SK-N-SH (cell line): ENCODE measurements around the gene NPM1. TPM values are rescaled to one million over a fixed set of nuclear protein-coding genes. Genes with fewer than 3 reads are reported as not detected.

Experiments used
- CTCF ChIA-PET: fragments of 300-600, 350-600 bp; formaldehyde crosslinking; extraction: SDS; loops from one replicate; lab custom pipeline; 2021; lab: Yijun Ruan, JAX
- POLR2A ChIA-PET: fragments of 350-600 bp; sonication (Branson Sonifier 250); formaldehyde crosslinking; extraction: SDS; loops from one replicate; lab custom pipeline; 2020; ENCODE audit warnings: antibody characterized with exemption, inconsistent platforms; lab: Yijun Ruan, JAX
- DNase-seq: peaks from one replicate; pipeline ENCODE4 v3.0.0; 2012
- H2AFZ ChIP-seq: fragments of 200-600 bp; sonication (generic); 2 replicates; pipeline ENCODE4 v1.8.1; 2016; ENCODE audit warnings: antibody characterized with exemption, mild to moderate bottlenecking, low read depth
- H3F3A ChIP-seq: fragments of 200-600 bp; sonication (generic); replicated peaks from 2 replicates; pipeline ENCODE3; 2016; ENCODE audit warnings: antibody characterized with exemption, mild to moderate bottlenecking; ENCODE audit not compliant: insufficient read depth
- H3K27ac ChIP-seq, 2 experiments: fragments of 200-500 bp in 1 of 2; fragments of 200-600 bp in 1 of 2; sonication (Bioruptor generic) in 1 of 2; sonication (generic), shearing (Covaris generic) in 1 of 2; 2 replicates each; pipeline versions ENCODE4 v1.5.1 to v1.6.1; 2014 to 2016; ENCODE audit warnings: low read depth in 2 of 2, inconsistent platforms in 1 of 2, low read length in 1 of 2, mild to moderate bottlenecking in 1 of 2, mixed read lengths in 1 of 2
- H3K27me3 ChIP-seq: fragments of 200-600 bp; sonication (generic), shearing (Covaris generic); 2 replicates; pipeline ENCODE4 v1.6.1; 2016; ENCODE audit warnings: mixed run types; ENCODE audit not compliant: insufficient read depth
- H3K36me3 ChIP-seq, 2 experiments: fragments of 200-500 bp in 1 of 2; fragments of 200-600 bp in 1 of 2; sonication (Bioruptor generic) in 1 of 2; sonication (generic) in 1 of 2; replicated peaks in 1 of 2; 2 replicates each; pipeline versions ENCODE3 to v1.5.1; 2014 to 2016; ENCODE audit warnings: low read length in 1 of 2, mild to moderate bottlenecking in 1 of 2; ENCODE audit not compliant: insufficient read depth in 2 of 2, control insufficient read depth in 1 of 2
- H3K4me1 ChIP-seq, 2 experiments: fragments of 200-500 bp in 1 of 2; fragments of 200-600 bp in 1 of 2; sonication (Bioruptor generic) in 1 of 2; sonication (generic), shearing (Covaris generic) in 1 of 2; 2 replicates each; pipeline versions ENCODE4 v1.5.1 to v1.6.1; 2014 to 2016; ENCODE audit warnings: low read depth in 1 of 2, low read length in 1 of 2, mixed run types in 1 of 2; ENCODE audit not compliant: insufficient read depth in 2 of 2, control insufficient read depth in 1 of 2
- H3K4me2 ChIP-seq: fragments of 200-600 bp; sonication (generic), shearing (Covaris generic); 2 replicates; pipeline ENCODE4 v1.6.1; 2017; ENCODE audit warnings: mixed run types
- H3K4me3 ChIP-seq, 2 experiments: fragments of 200-500 bp in 1 of 2; fragments of 200-600 bp in 1 of 2; sonication (Bioruptor generic) in 1 of 2; sonication (generic), shearing (Covaris generic) in 1 of 2; 2 replicates each; pipeline versions ENCODE4 v1.5.1 to v1.8.1; 2014 to 2016; ENCODE audit warnings: low read depth in 2 of 2, inconsistent platforms in 1 of 2, low read length in 1 of 2, mild to moderate bottlenecking in 1 of 2, mixed read lengths in 1 of 2, moderate library complexity in 1 of 2
- H3K79me2 ChIP-seq: fragments of 200-600 bp; sonication (generic); 2 replicates; pipeline ENCODE4 v1.8.1; 2017; ENCODE audit warnings: mild to moderate bottlenecking; ENCODE audit not compliant: insufficient read depth
- H3K9ac ChIP-seq: fragments of 200-600 bp; sonication (generic); 2 replicates; pipeline ENCODE4 v1.6.1; 2017; ENCODE audit warnings: mixed run types
- H3K9me2 ChIP-seq: fragments of 200-600 bp; sonication (generic); 2 replicates; pipeline ENCODE4 v1.6.1; 2017; ENCODE audit warnings: mixed run types
- H3K9me3 ChIP-seq: fragments of 200-600 bp; sonication (generic); 2 replicates; pipeline ENCODE4 v1.6.1; 2017; ENCODE audit warnings: mixed run types, mild to moderate bottlenecking, moderate library complexity
- H4K20me1 ChIP-seq: fragments of 200-600 bp; sonication (generic); 2 replicates; pipeline ENCODE4 v1.6.1; 2017; ENCODE audit warnings: mild to moderate bottlenecking, mixed run types; ENCODE audit not compliant: insufficient read depth
- ELF1 ChIP-seq: IDR thresholded peaks from 2 replicates; pipeline ENCODE4 v1.4.0; 2012
- FOSL2 ChIP-seq: IDR thresholded peaks from 2 replicates; pipeline ENCODE4 v1.4.0; 2012; ENCODE audit warnings: low read depth, mild to moderate bottlenecking, moderate library complexity, borderline replicate concordance
- GATA2 ChIP-seq: sonication (generic); formaldehyde crosslinking; IDR thresholded peaks from 2 replicates; pipeline ENCODE4 v1.5.0; 2020; ENCODE audit warnings: mild to moderate bottlenecking, missing genetic modification reagents
- MAX ChIP-seq: IDR thresholded peaks from 2 replicates; pipeline ENCODE4 v1.4.0; 2012; ENCODE audit warnings: low read depth
- PBX3 ChIP-seq: IDR thresholded peaks from 2 replicates; pipeline ENCODE4; 2012
- RXRA ChIP-seq: IDR thresholded peaks from 2 replicates; pipeline ENCODE4 v1.4.0; 2012; ENCODE audit warnings: low read depth, mild to moderate bottlenecking, borderline replicate concordance
- SIN3A ChIP-seq: IDR thresholded peaks from 2 replicates; pipeline ENCODE4 v1.6.1; 2012; ENCODE audit warnings: low read depth, mild to moderate bottlenecking, low read length, moderate library complexity, borderline replicate concordance
- SMC3 ChIP-seq: IDR thresholded peaks from 2 replicates; pipeline ENCODE4 v1.6.1; 2012; ENCODE audit warnings: low read depth, low read length, improper control_type of control experiment
- ZBTB33 ChIP-seq: IDR thresholded peaks from 2 replicates; pipeline ENCODE4 v1.4.0; 2012; ENCODE audit warnings: low read depth, borderline replicate concordance
- WGBS: methylation state at CpG from one replicate; pipeline ENCODE4 v1.1.6; 2017; ENCODE audit warnings: low lambda C conversion rate; 5-methylcytosine and 5-hydroxymethylcytosine counted together
- polyA plus RNA-seq, 3 experiments: library from polyadenylated mRNA; depleted of rRNA; stranded (reverse); fragments of >200 nt; gene quantifications; 2 replicates each; pipeline ENCODE4 v1.2.3, GENCODE V29; 2012

The NPM1 gene
- polyA plus RNA-seq, 1 of the 3 experiments (the other 2 are of a cell fraction), result 4,764 TPM

- TF ChIP-seq MAX, result no peak
- no peak for TF ChIP-seq ZBTB33
- TF ChIP-seq SMC3, result peak; percentile 86
- no peak for TF ChIP-seq PBX3
- no peak for TF ChIP-seq ELF1
- TF ChIP-seq GATA2 (CRISPR knock-in tag), result no peak
- no peak for TF ChIP-seq FOSL2
- TF ChIP-seq SIN3A, result peak; percentile 64; the same call in 1 of the 2 replicates
These were observed 30.8 kb downstream of the NPM1 start (continued) for GRCh38 chr5:171418316-171418981.

- Histone ChIP-seq H3K4me3 (peak within 1 kb of the TSS; percentile 47 to 58), H2AFZ (no peak within 1 kb of the TSS), H3K4me1 (peaks cover 0 to 32% of the 10 kb centered on the region in 2 experiments; a peak in 1 of 4 replicates), H4K20me1 (peaks cover 65% of the 10 kb centered on the region), H3K79me2 (no peaks in the 10 kb centered on the region), H3K9me3 (no peaks in the 10 kb centered on the region), H3F3A (peaks cover 41% of the 10 kb centered on the region), H3K27me3 (no peaks in the 10 kb centered on the region), H3K9me2 (no peaks in the 10 kb centered on the region), H3K4me2 (peak within 1 kb of the TSS; percentile 82), H3K9ac (no peak within 1 kb of the TSS), H3K36me3 (peaks cover 4 to 11% of the 10 kb centered on the region in 2 experiments), H3K27ac (no peak within 1 kb of the TSS)
- ChIA-PET POLR2A (no interaction called here), CTCF (interaction anchor here (0.6 to 5.4 kb wide), 73 partner anchors 9 to 677 kb away, joined by 3 to 122 read pairs (median 4); partner anchors contain the start of gene FBXW11)
- peak; percentile 74 for DNase-seq
- 0% methylated on average over 9 of the region's 74 CpGs for WGBS
- no peak for TF ChIP-seq RXRA
These were observed 31.5 kb downstream of the NPM1 start, which contains the start of gene FGF18 for GRCh38 chr5:171418982-171419687. FGF18 (plus strand) TSS chr5:171419647; CDS start chr5:171420200, 553 bp downstream.
